Cerebellar cortex (tissue), 1 donor: ENCODE data around the gene KATNAL2.
"Not testable (repeated sequence)": the region's sequence is repeated elsewhere in the genome, so short reads cannot be mapped to it uniquely, and the experiment has no call there.

Experiments used
- DNase-seq: peaks from one replicate; pipeline ENCODE4 v3.0.0-alpha.2; 2015; ENCODE audit warnings: low spot score

KATNAL2 gene

GRCh38 chr18:46939998-46940571, 22.7 kb downstream of the KATNAL2 start:
- DNase-seq = no peak

DNA sequence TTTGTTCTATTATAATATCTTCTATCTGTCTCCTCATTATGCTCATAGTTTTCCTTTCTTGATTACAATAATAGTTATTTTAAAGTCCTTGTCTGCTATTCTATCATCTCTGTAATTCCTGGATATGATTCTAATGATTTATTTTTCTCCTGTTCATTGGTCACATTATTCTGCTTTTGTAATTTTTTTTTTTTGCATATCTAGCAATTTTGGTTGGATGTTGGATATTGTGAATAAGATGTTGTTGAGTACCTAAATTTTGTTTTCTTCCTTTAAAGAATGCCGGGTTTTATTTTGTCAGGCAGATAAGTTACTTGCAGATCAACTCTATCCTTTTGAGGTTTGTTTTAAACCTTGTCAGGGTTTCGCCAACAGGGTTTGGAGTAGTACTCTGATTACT, 25.2 kb downstream of the KATNAL2 start:
- no peak for DNase-seq

- peak; percentile 92 for DNase-seq
Observed at GRCh38 chr18:46946656-46947282, 29.4 kb downstream of the KATNAL2 start.

- DNase-seq = no peak
Observed at GRCh38 chr18:46950064-46950656, 32.8 kb downstream of the KATNAL2 start.

DNA sequence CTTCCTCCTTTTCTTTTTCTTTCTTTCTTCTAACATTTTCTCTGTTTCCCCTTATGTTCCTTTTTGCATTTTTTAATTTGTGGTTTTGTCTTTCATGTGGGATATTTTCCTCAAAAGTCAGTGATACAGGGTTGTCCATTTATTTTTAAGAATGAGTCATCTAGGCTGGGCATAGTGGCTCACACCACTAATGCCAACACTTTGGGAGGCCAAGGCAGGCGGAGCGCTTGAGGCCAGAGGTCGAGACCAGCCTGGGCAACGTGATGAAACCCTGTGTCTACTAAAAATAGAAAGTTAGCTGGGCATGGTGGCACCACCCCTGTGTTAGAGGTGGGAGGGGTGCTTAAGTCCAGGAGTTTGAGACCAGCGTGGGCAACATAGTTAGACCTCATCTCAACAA, 35.8 kb downstream of the KATNAL2 start:
- no peak for DNase-seq

DNA sequence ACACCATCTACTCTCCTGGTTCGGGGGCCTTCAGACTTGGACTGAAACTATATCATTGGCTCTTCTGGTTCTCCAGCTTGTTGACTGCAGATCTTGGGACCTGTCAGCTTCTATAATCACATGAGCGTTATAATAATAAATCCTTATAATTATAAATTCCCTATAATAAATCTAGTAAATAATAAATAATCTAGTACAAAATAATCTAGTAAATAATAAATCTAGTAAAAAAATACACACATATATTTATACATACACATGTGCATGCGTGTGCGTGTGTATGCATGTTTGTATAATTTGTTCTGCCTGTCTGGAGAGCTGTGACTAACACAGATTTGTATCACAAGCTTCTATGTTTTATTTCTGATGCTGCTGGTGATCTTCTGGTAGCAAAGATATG, 40.8 kb downstream of the KATNAL2 start:
- DNase-seq = no peak

- not testable (repeated sequence) for DNase-seq
Observed at GRCh38 chr18:46963656-46964578, 46.5 kb downstream of the KATNAL2 start.

GRCh38 chr18:46964579-46965293, 47.3 kb downstream of the KATNAL2 start:
- not testable (repeated sequence) for DNase-seq

GRCh38 chr18:46966266-46966665, 48.9 kb downstream of the KATNAL2 start:
- DNase-seq = not testable (repeated sequence)

DNA sequence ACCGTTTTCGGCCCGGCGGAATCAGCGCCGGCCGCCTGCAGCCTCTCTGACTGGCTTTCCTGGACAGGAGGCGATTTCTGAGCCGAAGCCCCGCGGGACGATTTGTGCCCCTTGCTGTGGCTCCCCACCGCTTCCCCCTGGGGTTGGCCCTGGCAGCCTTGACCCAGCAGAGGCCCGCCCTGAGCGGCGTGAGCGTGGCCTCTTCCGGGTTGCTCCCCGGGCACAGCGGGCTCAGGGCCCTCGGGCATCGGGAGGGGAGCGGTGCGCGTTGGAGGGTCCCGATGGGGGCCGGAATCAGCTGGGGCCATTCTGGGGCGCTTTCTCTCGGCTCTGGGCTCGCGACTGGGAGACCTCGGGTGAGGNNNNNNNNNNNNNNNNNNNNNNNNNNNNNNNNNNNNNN, 52.1 kb downstream of the KATNAL2 start:
- not testable (repeated sequence) for DNase-seq

- not testable (repeated sequence) for DNase-seq
Observed at GRCh38 chr18:47019870-47020269, 102.5 kb downstream of the KATNAL2 start.

- not testable (repeated sequence) for DNase-seq
Observed at GRCh38 chr18:47020757-47021156, 103.4 kb downstream of the KATNAL2 start.

GRCh38 chr18:47022821-47023220, 105.4 kb downstream of the KATNAL2 start:
- not testable (repeated sequence) for DNase-seq

DNA sequence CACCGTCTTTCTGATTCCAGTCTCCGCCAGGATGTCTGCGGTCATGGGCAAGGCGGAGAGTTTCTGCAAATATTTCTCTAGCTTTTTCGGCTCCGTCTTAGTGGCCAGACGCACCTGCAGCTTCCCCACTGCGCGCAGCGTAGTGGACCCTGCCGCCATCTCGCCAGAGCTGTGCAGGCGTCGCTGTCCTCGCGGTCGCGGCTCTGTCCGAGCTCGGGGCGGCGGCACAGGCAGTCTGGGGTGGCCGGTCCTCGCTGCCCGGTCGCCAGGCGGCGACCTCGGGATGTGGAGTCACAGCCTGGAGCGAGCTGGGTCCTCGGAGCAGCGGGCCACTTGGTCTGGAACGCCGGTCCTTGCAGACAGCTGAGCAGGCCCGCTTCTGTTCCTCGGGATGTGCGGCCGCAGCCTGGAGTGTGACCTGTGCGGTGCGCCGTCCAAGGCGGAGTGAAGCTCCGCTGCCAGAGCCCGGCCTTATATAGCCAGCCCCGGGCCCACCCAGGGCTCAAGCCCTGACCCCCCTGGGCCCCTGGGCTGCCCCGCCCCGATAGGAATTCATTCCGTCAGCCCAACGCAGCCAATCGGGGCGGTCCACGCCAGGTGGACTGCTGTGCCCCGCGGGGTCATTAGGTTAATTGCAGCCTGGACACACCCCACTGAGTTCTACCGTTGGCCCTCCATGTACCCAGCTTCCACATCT, 106.5 kb downstream of the KATNAL2 start:
- not testable (repeated sequence) for DNase-seq

GRCh38 chr18:47025557-47026174, 108.3 kb downstream of the KATNAL2 start:
- not testable (repeated sequence) for DNase-seq

GRCh38 chr18:47028738-47029137, 111.3 kb downstream of the KATNAL2 start:
- DNase-seq = not testable (repeated sequence)

- not testable (repeated sequence) for DNase-seq
Observed at GRCh38 chr18:47029684-47030353, 112.4 kb downstream of the KATNAL2 start.

DNA sequence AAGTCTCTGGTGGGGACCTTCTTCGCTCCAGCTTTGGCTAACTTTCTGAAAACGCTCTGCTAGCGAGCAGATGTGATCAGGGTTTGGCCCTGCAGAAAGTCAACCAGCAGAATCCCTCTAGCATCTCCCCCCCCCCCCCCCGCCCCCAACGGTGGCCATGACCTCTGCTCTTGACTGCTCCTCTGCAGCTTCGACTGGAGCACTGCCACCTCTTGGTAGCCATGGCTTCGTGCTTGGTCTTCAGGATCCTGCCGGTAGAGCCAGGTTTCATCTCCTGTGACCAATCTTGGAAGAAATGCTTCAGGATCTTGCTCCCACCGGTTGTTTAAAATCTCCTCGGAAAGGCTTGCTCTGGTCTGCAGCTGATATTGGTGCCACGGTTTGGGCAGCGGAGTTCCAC, 113.5 kb downstream of the KATNAL2 start:
- DNase-seq = not testable (repeated sequence)

DNA sequence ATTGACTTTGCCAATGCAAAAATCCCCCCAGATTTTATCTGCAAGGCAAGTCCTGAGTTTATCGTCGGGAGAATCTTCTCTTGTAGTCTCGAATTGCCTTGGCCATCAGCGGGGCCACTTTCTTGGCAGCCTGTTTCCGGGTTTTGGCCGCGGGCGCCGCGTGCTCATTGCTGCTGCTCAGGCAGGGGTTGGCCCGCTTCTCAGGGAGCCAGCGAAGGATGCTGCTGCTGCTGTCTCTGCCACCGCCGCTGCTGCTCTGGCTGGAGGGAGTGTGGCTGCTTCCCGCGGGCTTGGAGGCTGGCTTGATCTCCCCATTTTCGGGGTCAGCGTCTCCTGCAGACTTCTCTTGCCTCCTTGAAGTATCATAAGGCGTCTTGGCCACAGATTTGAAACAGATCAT, 115.5 kb downstream of the KATNAL2 start:
- no peak for DNase-seq

DNA sequence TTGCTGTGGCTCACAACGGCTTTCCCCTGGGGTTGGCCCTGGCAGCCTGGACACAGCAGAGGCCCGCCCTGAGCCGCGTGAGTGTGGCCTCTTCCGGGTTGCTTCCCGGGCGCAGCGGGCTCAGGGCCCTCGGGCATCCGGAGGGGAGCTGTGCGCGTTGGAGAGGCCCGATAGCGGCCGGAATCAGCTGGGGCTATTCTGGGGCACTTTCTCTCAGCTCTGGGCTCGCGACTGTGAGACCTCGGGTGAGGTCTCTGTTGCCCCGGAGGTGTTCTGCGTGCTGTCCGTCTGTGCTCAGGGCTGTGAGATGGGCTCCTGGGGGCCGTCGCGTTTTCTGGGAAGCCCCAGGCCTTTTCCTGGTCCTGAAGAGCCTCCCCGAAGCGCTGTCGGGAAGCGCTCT, 117.2 kb downstream of the KATNAL2 start:
- DNase-seq = not testable (repeated sequence)
